Smooth muscle cell (in vitro differentiated cells): ENCODE results near the gene TNNI3K. TPM values are rescaled to one million over a fixed set of nuclear protein-coding genes. Genes with fewer than 3 reads are reported as not detected.

Experiments used
- DNase-seq: peaks from one replicate; lab custom pipeline; 2025; ENCODE audit not compliant: unreplicated experiment; lab: John Stamatoyannopoulos, UW
- H2AFZ ChIP-seq: fragments of 200-600 bp; sonication (generic); 2 replicates; pipeline ENCODE4 v1.6.0; 2016; ENCODE audit warnings: antibody characterized with exemption, low read depth, mild to moderate bottlenecking
- H3F3A ChIP-seq: fragments of 200-600 bp; sonication (generic); 2 replicates; pipeline ENCODE4 v1.6.0; 2017; ENCODE audit warnings: antibody characterized with exemption, low read depth
- H3K27ac ChIP-seq: fragments of 200-600 bp; sonication (generic); 2 replicates; pipeline ENCODE4 v1.5.1; 2016; ENCODE audit warnings: low read depth, mild to moderate bottlenecking
- H3K27me3 ChIP-seq: fragments of 200-600 bp; sonication (generic); 2 replicates; pipeline ENCODE4 v1.6.1; 2016; ENCODE audit warnings: low read depth, mild to moderate bottlenecking
- H3K36me3 ChIP-seq: fragments of 200-600 bp; sonication (generic); 2 replicates; pipeline ENCODE4 v1.5.1; 2016; ENCODE audit warnings: low read depth
- H3K4me1 ChIP-seq: fragments of 200-600 bp; sonication (generic); 2 replicates; pipeline ENCODE4 v1.5.1; 2016; ENCODE audit warnings: low read depth
- H3K4me2 ChIP-seq: fragments of 200-600 bp; sonication (generic); 2 replicates; pipeline ENCODE4 v1.6.0; 2016; ENCODE audit warnings: mild to moderate bottlenecking
- H3K4me3 ChIP-seq: fragments of 200-600 bp; sonication (generic); 2 replicates; pipeline ENCODE4 v1.5.1; 2016; ENCODE audit warnings: mild to moderate bottlenecking
- H3K79me2 ChIP-seq: fragments of 200-600 bp; sonication (generic); 2 replicates; pipeline ENCODE4 v1.6.0; 2016; ENCODE audit warnings: low read depth, mild to moderate bottlenecking
- H3K9ac ChIP-seq: fragments of 200-600 bp; sonication (generic); 2 replicates; pipeline ENCODE4 v1.6.0; 2016; ENCODE audit warnings: low read depth
- H3K9me3 ChIP-seq: fragments of 200-600 bp; sonication (generic); replicated peaks from 2 replicates; pipeline ENCODE4 v1.5.1; 2016; ENCODE audit warnings: low read depth
- H4K20me1 ChIP-seq: fragments of 200-600 bp; sonication (generic); 2 replicates; pipeline ENCODE4 v1.6.0; 2016; ENCODE audit warnings: low read depth
- CTCF ChIP-seq: fragments of 200-600 bp; sonication (generic); IDR thresholded peaks from 2 replicates; pipeline ENCODE4 v1.5.1; 2017; ENCODE audit warnings: borderline replicate concordance, mild to moderate bottlenecking, antibody characterized with exemption; ENCODE audit not compliant: insufficient read depth, poor library complexity, severe bottlenecking
- WGBS: methylation state at CpG from one replicate; pipeline ENCODE4 v1.1.7; 2016; ENCODE audit warnings: low lambda C conversion rate; 5-methylcytosine and 5-hydroxymethylcytosine counted together
- polyA plus RNA-seq: library from polyadenylated mRNA; unstranded; fragments of >200 nt; fragmentation: Nextera tagmentation; extraction: Ambion mirVana; gene quantifications from 2 replicates; pipeline ENCODE4 v1.2.1, GENCODE V29; 2016
- total RNA-seq: library from RNA; depleted of rRNA; stranded (reverse); fragments of >200 nt; gene quantifications from 2 replicates; pipeline ENCODE4 v1.2.3, GENCODE V29; 2014

TNNI3K gene
- total and polyA plus RNA-seq, 2 experiments from 2014 or later: 0.55 to 9.6 TPM

DNA sequence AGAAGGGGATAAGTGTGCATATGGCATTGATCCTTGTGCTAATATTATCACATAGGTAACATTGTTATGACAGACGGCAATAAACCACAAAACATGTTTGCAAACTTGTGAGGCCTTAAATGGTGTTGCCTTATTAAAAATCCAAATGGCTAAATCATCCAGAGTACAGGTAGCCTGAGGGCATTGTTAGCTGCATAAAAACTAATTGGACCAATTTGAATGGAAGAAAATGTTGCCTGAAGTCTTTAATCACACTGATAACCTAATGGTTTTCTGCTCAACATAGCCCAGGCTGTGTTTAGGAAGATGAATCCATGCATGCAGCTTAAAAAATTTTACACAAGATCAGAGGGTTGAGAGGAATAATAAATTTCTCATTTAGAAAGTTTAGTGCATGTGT, 296.6 kb downstream of the TNNI3K start:
- H4K20me1 ChIP-seq: no peaks in the 10 kb centered on the region
- no peak overlapping the region for H3K9ac ChIP-seq
- no peaks in the 10 kb centered on the region for H3K36me3 ChIP-seq
- H3K4me2 ChIP-seq: no peak overlapping the region
- no peaks in the 10 kb centered on the region for H3F3A ChIP-seq
- H2AFZ ChIP-seq: no peak overlapping the region
- no peak overlapping the region for H3K27ac ChIP-seq
- no peaks in the 10 kb centered on the region for H3K9me3 ChIP-seq
- H3K4me1 ChIP-seq: no peaks in the 10 kb centered on the region
- no peak for TF ChIP-seq CTCF
- no peak for DNase-seq
- H3K79me2 ChIP-seq: no peaks in the 10 kb centered on the region
- WGBS: 56% methylated on average over 1 of the region's 1 CpG
- H3K27me3 ChIP-seq: no peaks in the 10 kb centered on the region
- no peak overlapping the region for H3K4me3 ChIP-seq

DNA sequence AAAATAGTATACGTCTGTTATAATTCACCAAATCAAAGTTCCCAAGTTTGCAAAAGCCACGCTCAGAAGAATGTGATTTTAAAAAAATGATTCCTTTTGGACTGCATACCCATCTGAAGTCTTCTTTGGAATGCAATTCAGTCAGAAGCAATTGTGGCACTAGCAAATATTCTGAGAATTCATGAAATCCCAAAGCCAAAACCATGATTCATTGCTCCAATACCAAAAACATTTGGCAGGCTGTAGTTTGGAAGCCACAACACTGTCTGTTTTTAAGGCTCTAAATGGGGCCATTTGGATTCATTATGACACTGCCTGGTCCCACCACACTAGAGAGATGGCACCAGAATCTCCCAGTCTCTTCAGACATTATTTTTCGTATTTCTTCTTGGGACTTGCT, 299.1 kb downstream of the TNNI3K start:
- WGBS: 65% methylated on average over 3 of the region's 3 CpGs
- no peaks in the 10 kb centered on the region for H4K20me1 ChIP-seq
- no peaks in the 10 kb centered on the region for H3K27me3 ChIP-seq
- no peaks in the 10 kb centered on the region for H3K36me3 ChIP-seq
- no peaks in the 10 kb centered on the region for H3K79me2 ChIP-seq
- no peaks in the 10 kb centered on the region for H3F3A ChIP-seq
- H3K4me1 ChIP-seq: no peaks in the 10 kb centered on the region
- H3K9ac ChIP-seq: no peak overlapping the region
- no peak overlapping the region for H3K4me3 ChIP-seq
- no peak overlapping the region for H3K27ac ChIP-seq
- H3K9me3 ChIP-seq: no peaks in the 10 kb centered on the region
- H3K4me2 ChIP-seq: peak overlapping the region; percentile 11
- DNase-seq: no peak
- no peak overlapping the region for H2AFZ ChIP-seq
- TF ChIP-seq CTCF: no peak

DNA sequence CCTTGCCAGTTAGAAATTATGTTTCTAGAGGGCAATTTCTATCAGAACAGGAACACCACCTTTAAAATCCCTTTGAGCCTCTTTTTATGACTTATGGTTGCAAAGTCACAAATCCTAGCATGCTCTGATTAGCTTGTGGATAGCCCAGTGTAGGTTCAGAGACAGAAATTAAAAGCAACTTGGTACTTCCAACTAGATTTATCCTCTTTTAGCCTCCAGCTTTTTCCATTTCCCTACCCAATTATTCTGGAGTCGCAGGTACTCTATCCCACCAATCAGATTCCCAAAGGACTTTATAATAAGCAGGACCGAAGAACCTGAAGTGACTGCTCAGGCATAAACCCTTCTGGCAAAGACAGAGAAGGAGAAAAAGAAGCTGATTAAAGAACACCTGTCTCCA, 310.6 kb downstream of the TNNI3K start:
- Histone ChIP-seq H4K20me1 (no peaks in the 10 kb centered on the region), H3K36me3 (no peaks in the 10 kb centered on the region)

More for the DNA sequence above, 310.6 kb downstream of the TNNI3K start:
- H3K4me2 ChIP-seq: no peak overlapping the region
- no peak overlapping the region for H3K27ac ChIP-seq
- H2AFZ ChIP-seq: no peak overlapping the region
- H3K4me1 ChIP-seq: no peaks in the 10 kb centered on the region
- no peak overlapping the region for H3K4me3 ChIP-seq
- H3F3A ChIP-seq: no peaks in the 10 kb centered on the region
- no peaks in the 10 kb centered on the region for H3K9me3 ChIP-seq
- no peaks in the 10 kb centered on the region for H3K27me3 ChIP-seq
- WGBS: 97% methylated on average over 2 of the region's 2 CpGs
- no peak overlapping the region for H3K9ac ChIP-seq
- no peaks in the 10 kb centered on the region for H3K79me2 ChIP-seq
- no peak for DNase-seq
- no peak for TF ChIP-seq CTCF
